ENCODE data around the gene NCOA5.

DNA sequence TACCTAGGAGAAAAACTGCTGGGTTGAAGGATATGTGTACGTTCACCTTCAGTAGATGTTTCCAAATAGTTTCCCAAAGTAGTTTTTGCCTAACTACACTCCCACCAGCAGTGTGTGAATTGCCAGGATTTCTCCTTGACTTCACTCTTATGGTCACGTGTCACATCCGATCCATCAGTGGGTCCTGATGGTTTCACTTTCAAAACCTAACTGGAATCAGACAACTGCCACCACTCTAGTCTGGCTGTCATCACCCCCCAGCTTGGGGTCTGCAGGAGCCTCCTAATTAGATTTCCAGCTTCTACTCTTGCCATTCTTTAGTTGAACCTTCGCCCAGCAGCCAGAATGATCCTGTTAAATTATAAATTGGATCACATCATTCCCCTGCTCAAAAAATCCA is 69.2 kb downstream of the NCOA5 start:
- TF ChIP-seq, protein P1, sequence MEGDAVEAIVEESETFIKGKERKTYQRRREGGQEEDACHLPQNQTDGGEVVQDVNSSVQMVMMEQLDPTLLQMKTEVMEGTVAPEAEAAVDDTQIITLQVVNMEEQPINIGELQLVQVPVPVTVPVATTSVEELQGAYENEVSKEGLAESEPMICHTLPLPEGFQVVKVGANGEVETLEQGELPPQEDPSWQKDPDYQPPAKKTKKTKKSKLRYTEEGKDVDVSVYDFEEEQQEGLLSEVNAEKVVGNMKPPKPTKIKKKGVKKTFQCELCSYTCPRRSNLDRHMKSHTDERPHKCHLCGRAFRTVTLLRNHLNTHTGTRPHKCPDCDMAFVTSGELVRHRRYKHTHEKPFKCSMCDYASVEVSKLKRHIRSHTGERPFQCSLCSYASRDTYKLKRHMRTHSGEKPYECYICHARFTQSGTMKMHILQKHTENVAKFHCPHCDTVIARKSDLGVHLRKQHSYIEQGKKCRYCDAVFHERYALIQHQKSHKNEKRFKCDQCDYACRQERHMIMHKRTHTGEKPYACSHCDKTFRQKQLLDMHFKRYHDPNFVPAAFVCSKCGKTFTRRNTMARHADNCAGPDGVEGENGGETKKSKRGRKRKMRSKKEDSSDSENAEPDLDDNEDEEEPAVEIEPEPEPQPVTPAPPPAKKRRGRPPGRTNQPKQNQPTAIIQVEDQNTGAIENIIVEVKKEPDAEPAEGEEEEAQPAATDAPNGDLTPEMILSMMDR (IDR thresholded peaks at IDR 0.05), result no peak
- TF ChIP-seq POLR2AphosphoS5 (IDR thresholded peaks at IDR 0.05) (no peak), POLR2A (IDR thresholded peaks at IDR 0.05) (no peak), EP300 (IDR thresholded peaks at IDR 0.05) (no peak)
